GM19328 (cell line): Measurements from ENCODE around the gene B3GALT4.

Experiments
- ATAC-seq: cut with Tn5 transposase; IDR thresholded peaks from one replicate; pipeline ENCODE4 v1.9.1; 2021; ENCODE audit warnings: mild to moderate bottlenecking, moderate library complexity; ENCODE audit not compliant: unreplicated experiment

Gene B3GALT4

GRCh38 chr6:33314943-33315792 lies 38.2 kb downstream of the B3GALT4 start:
- no peak for ATAC-seq

GRCh38 chr6:33315793-33316602 lies 39.1 kb downstream of the B3GALT4 start:
- no peak for ATAC-seq

- ATAC-seq = no peak
Observed at GRCh38 chr6:33316603-33317418, 39.9 kb downstream of the B3GALT4 start.

- ATAC-seq = no peak
Observed at GRCh38 chr6:33317419-33317668, 40.4 kb downstream of the B3GALT4 start.

- ATAC-seq = peak; percentile 50
Observed at GRCh38 chr6:33317669-33318425, 40.9 kb downstream of the B3GALT4 start, which contains the start of gene ZBTB22. TSS of gene ZBTB22 (minus strand) at chr6:33317744. CDS start at chr6:33316916, 828 bp downstream.

GRCh38 chr6:33318426-33319073 lies 41.6 kb downstream of the B3GALT4 start:
- no peak for ATAC-seq

GRCh38 chr6:33319939-33320314 lies 43.0 kb downstream of the B3GALT4 start:
- ATAC-seq = no peak

- ATAC-seq = no peak
Observed at GRCh38 chr6:33320315-33321181, 43.6 kb downstream of the B3GALT4 start.

- ATAC-seq = no peak
Observed at GRCh38 chr6:33321227-33321626, 44.3 kb downstream of the B3GALT4 start.

- ATAC-seq = no peak
Observed at GRCh38 chr6:33323623-33323948, 46.7 kb downstream of the B3GALT4 start.

GRCh38 chr6:33324125-33324524 lies 47.2 kb downstream of the B3GALT4 start:
- no peak for ATAC-seq
